HepG2 (cell line): ENCODE measurements around the gene TRIM54. TPM values are rescaled to one million over a fixed set of nuclear protein-coding genes. Genes with fewer than 3 reads are reported as not detected.

ENCODE experiments used
- KDM2A ChIP-seq: sonication (generic); formaldehyde crosslinking; IDR thresholded peaks from 2 replicates; pipeline ENCODE4 v1.4.0; 2020; ENCODE audit warnings: low read depth, missing genetic modification reagents, borderline replicate concordance
- KDM3A ChIP-seq: IDR thresholded peaks from 2 replicates; pipeline ENCODE4 v1.6.1; 2018; ENCODE audit warnings: low read depth, missing compliant biosample characterization
- POGZ ChIP-seq: sonication (generic); formaldehyde crosslinking; IDR thresholded peaks from 2 replicates; pipeline ENCODE4 v1.4.0; 2020; ENCODE audit warnings: mild to moderate bottlenecking, missing genetic modification reagents
- SAP130 ChIP-seq: IDR thresholded peaks from 2 replicates; pipeline ENCODE4 v1.6.1; 2016; ENCODE audit warnings: low read depth
- SNAI1 ChIP-seq: sonication (generic); formaldehyde crosslinking; IDR thresholded peaks from 2 replicates; pipeline ENCODE4 v1.5.0; 2020; ENCODE audit warnings: mild to moderate bottlenecking, missing genetic modification reagents, borderline replicate concordance
- SNAPC2 ChIP-seq: sonication (generic); formaldehyde crosslinking; IDR thresholded peaks from 2 replicates; pipeline ENCODE4 v1.8.1; 2022; ENCODE audit warnings: mild to moderate bottlenecking, missing genetic modification reagents
- SP4 ChIP-seq: sonication (generic); formaldehyde crosslinking; IDR thresholded peaks from 2 replicates; pipeline ENCODE4 v1.8.1; 2023; ENCODE audit warnings: mild to moderate bottlenecking, missing genetic modification reagents
- XRCC5 ChIP-seq: fragments of 200-400 bp; formaldehyde crosslinking; optimal IDR thresholded peaks from 2 replicates; pipeline ENCODE3; 2017; ENCODE audit warnings: mild to moderate bottlenecking, low read length
- ZNF331 ChIP-seq: sonication (generic); formaldehyde crosslinking; IDR thresholded peaks from 2 replicates; pipeline ENCODE4 v1.4.0; 2020; ENCODE audit warnings: missing genetic modification reagents
- ZNF724P ChIP-seq: sonication (generic); formaldehyde crosslinking; IDR thresholded peaks from 2 replicates; pipeline ENCODE4 v1.8.0; 2022; ENCODE audit warnings: missing genetic modification reagents, borderline replicate concordance
- ZNF788 ChIP-seq: sonication (generic); formaldehyde crosslinking; IDR thresholded peaks from 2 replicates; pipeline ENCODE4 v1.5.0; 2020; ENCODE audit warnings: mild to moderate bottlenecking, missing genetic modification reagents, borderline replicate concordance
- ZNF816 ChIP-seq: sonication (generic); formaldehyde crosslinking; IDR thresholded peaks from 2 replicates; pipeline ENCODE4 v1.8.0; 2022; ENCODE audit warnings: missing genetic modification reagents, mild to moderate bottlenecking, borderline replicate concordance
- polyA plus RNA-seq, 8 experiments: library from polyadenylated mRNA; depleted of rRNA in 3 of 8; stranded (reverse) in 7 of 8; unstranded in 1 of 8; fragments of >200 nt; fragmentation: Illumina TruSeq in 4 of 8; extraction: Trizol in 4 of 8; gene quantifications; 2 replicates each; pipeline versions ENCODE4 v1.2.1 to v1.2.3, GENCODE V29; 2011 to 2016; ENCODE audit warnings: low read depth in 4 of 8, missing spikeins in 1 of 8, mixed read lengths in 1 of 8; ENCODE audit not compliant: insufficient read depth in 1 of 8
- total RNA-seq, 5 experiments: library from RNA; depleted of rRNA; stranded (reverse); fragments of >200 nt; fragmentation: Illumina TruSeq; extraction: Trizol; gene quantifications; 2 replicates each; pipeline ENCODE4 v1.2.3, GENCODE V29; 2016; ENCODE audit warnings: low read depth in 1 of 5
- TF ChIP-seq, protein P1 (sequence below): sonication (generic); formaldehyde crosslinking; conservative IDR thresholded peaks from 2 replicates; pipeline ENCODE4 v1.4.0; 2020; ENCODE audit warnings: mild to moderate bottlenecking, missing genetic modification reagents, moderate library complexity
- TF ChIP-seq, protein P2 (sequence below): sonication (generic); formaldehyde crosslinking; IDR thresholded peaks from 2 replicates; pipeline ENCODE4 v1.5.0; 2020; ENCODE audit warnings: mild to moderate bottlenecking, missing genetic modification reagents, moderate library complexity
- TF ChIP-seq, protein P3 (sequence below): sonication (generic); formaldehyde crosslinking; IDR thresholded peaks from 2 replicates; pipeline ENCODE4 v1.5.0; 2020; ENCODE audit warnings: missing genetic modification reagents
- TF ChIP-seq, protein P4 (sequence below): sonication (generic); formaldehyde crosslinking; IDR thresholded peaks from 2 replicates; pipeline ENCODE4 v1.8.1; 2022; ENCODE audit warnings: mild to moderate bottlenecking, missing genetic modification reagents
- TF ChIP-seq, protein P5 (sequence below): sonication (generic); formaldehyde crosslinking; IDR thresholded peaks from 2 replicates; pipeline ENCODE4 v1.9.0; 2021; ENCODE audit warnings: missing genetic modification reagents, borderline replicate concordance

Gene TRIM54
- total and polyA plus RNA-seq, 2 of the 13 experiments (the other 11 are each of a cell fraction or from before 2014, with no cell fraction given) = 0.07 to 0.13 TPM

DNA sequence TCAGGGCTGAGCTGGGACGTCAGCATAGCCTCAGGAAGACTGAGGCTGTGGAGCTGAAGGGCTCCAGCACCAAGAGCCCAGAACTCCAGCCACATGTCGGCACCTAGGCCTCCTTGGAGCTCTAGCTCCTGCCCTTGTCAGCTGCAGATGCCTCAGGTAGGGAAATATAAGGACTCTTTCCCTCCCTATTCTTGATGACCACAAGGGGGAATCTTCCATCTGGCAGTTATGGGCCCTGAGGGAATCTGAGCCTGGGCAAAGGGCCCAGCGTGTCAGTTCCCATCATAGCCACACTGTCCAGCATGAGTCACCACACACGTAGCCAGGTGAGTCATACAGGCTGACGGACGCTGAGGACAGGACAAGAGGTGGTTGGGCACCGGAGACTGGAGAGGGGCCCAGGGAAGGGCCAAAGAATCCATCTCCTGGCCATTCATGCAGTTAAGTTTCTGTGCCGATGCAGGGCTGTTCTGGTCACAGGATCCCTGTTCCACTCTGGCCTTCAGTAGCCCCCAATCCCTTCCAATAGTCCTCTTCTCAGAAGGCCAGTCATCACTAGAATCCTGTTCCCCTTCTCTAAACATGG is 38.8 kb downstream of the TRIM54 start (continued):
- TF ChIP-seq, protein P1, sequence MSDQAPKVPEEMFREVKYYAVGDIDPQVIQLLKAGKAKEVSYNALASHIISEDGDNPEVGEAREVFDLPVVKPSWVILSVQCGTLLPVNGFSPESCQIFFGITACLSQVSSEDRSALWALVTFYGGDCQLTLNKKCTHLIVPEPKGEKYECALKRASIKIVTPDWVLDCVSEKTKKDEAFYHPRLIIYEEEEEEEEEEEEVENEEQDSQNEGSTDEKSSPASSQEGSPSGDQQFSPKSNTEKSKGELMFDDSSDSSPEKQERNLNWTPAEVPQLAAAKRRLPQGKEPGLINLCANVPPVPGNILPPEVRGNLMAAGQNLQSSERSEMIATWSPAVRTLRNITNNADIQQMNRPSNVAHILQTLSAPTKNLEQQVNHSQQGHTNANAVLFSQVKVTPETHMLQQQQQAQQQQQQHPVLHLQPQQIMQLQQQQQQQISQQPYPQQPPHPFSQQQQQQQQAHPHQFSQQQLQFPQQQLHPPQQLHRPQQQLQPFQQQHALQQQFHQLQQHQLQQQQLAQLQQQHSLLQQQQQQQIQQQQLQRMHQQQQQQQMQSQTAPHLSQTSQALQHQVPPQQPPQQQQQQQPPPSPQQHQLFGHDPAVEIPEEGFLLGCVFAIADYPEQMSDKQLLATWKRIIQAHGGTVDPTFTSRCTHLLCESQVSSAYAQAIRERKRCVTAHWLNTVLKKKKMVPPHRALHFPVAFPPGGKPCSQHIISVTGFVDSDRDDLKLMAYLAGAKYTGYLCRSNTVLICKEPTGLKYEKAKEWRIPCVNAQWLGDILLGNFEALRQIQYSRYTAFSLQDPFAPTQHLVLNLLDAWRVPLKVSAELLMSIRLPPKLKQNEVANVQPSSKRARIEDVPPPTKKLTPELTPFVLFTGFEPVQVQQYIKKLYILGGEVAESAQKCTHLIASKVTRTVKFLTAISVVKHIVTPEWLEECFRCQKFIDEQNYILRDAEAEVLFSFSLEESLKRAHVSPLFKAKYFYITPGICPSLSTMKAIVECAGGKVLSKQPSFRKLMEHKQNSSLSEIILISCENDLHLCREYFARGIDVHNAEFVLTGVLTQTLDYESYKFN (CRISPR knock-in tag) = peak; percentile 86
- TF ChIP-seq ZNF331 (CRISPR knock-in tag) (peak; percentile 92), ZNF724P (0 out of 2 replicates have a peak, but pooled peaks have one; percentile 92), SNAPC2 (CRISPR knock-in tag) (no peak), POGZ (CRISPR knock-in tag) (peak; percentile 74), KDM2A (CRISPR knock-in tag) (peak; percentile 89), KDM3A (peak; percentile 45; the same call in 1 of the 2 replicates), ZNF788 (CRISPR knock-in tag) (peak; percentile 77; the same call in 1 of the 2 replicates), XRCC5 (peak; percentile 98), ZNF816 (no peak), SAP130 (CRISPR knock-in tag) (peak; percentile 99), SP4 (CRISPR knock-in tag) (peak; percentile 59; the same call in 1 of the 2 replicates), SNAI1 (CRISPR knock-in tag) (no peak)
- TF ChIP-seq, protein P2, sequence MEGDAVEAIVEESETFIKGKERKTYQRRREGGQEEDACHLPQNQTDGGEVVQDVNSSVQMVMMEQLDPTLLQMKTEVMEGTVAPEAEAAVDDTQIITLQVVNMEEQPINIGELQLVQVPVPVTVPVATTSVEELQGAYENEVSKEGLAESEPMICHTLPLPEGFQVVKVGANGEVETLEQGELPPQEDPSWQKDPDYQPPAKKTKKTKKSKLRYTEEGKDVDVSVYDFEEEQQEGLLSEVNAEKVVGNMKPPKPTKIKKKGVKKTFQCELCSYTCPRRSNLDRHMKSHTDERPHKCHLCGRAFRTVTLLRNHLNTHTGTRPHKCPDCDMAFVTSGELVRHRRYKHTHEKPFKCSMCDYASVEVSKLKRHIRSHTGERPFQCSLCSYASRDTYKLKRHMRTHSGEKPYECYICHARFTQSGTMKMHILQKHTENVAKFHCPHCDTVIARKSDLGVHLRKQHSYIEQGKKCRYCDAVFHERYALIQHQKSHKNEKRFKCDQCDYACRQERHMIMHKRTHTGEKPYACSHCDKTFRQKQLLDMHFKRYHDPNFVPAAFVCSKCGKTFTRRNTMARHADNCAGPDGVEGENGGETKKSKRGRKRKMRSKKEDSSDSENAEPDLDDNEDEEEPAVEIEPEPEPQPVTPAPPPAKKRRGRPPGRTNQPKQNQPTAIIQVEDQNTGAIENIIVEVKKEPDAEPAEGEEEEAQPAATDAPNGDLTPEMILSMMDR = peak; percentile 94
- TF ChIP-seq, protein P3, sequence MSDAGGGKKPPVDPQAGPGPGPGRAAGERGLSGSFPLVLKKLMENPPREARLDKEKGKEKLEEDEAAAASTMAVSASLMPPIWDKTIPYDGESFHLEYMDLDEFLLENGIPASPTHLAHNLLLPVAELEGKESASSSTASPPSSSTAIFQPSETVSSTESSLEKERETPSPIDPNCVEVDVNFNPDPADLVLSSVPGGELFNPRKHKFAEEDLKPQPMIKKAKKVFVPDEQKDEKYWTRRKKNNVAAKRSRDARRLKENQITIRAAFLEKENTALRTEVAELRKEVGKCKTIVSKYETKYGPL (CRISPR knock-in tag) = no peak
- TF ChIP-seq, protein P4, sequence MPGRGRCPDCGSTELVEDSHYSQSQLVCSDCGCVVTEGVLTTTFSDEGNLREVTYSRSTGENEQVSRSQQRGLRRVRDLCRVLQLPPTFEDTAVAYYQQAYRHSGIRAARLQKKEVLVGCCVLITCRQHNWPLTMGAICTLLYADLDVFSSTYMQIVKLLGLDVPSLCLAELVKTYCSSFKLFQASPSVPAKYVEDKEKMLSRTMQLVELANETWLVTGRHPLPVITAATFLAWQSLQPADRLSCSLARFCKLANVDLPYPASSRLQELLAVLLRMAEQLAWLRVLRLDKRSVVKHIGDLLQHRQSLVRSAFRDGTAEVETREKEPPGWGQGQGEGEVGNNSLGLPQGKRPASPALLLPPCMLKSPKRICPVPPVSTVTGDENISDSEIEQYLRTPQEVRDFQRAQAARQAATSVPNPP (CRISPR knock-in tag) = no peak
- TF ChIP-seq, protein P5, sequence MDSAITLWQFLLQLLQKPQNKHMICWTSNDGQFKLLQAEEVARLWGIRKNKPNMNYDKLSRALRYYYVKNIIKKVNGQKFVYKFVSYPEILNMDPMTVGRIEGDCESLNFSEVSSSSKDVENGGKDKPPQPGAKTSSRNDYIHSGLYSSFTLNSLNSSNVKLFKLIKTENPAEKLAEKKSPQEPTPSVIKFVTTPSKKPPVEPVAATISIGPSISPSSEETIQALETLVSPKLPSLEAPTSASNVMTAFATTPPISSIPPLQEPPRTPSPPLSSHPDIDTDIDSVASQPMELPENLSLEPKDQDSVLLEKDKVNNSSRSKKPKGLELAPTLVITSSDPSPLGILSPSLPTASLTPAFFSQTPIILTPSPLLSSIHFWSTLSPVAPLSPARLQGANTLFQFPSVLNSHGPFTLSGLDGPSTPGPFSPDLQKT (CRISPR knock-in tag) = no peak
